Hepatocyte (in vitro differentiated cells): ENCODE measurements around the gene DENND4C.

Source experiments
- CTCF ChIP-seq: fragments of 200-600 bp; sonication (generic); IDR thresholded peaks from 2 replicates; pipeline ENCODE4 v1.5.1; 2016; ENCODE audit warnings: antibody characterized with exemption, mild to moderate bottlenecking; ENCODE audit not compliant: poor library complexity
- EZH2phosphoT487 ChIP-seq: fragments of 200-600 bp; sonication (generic); IDR thresholded peaks from one replicate; pipeline ENCODE4 v1.6.1; 2018; ENCODE audit warnings: antibody characterized with exemption, mild to moderate bottlenecking, low read depth, moderate library complexity; ENCODE audit not compliant: unreplicated experiment, severe bottlenecking

GRCh38 chr9:19252174-19252884 is 21.8 kb downstream of the DENND4C start:
- no peak for TF ChIP-seq CTCF
- TF ChIP-seq EZH2phosphoT487, result no peak
